Sigmoid colon (tissue), 7 donors: ENCODE results near the gene VEZF1. TPM values are rescaled to one million over a fixed set of nuclear protein-coding genes. Genes with fewer than 3 reads are reported as not detected.

Source experiments
- DNase-seq: peaks from one replicate; pipeline ENCODE4 v3.0.0-alpha.2; 2019
- H3K27ac ChIP-seq, 4 donors: fragments of 200-600 bp; sonication (generic); one replicate each; pipeline ENCODE4 v1.5.1; 2016 to 2019; ENCODE audit warnings: mild to moderate bottlenecking in 1 of 4
- H3K27me3 ChIP-seq, 3 donors: fragments of 200-600 bp; sonication (generic); one replicate each; pipeline ENCODE4 v1.5.1; 2019; ENCODE audit warnings: mild to moderate bottlenecking in 1 of 3
- H3K36me3 ChIP-seq, 4 donors: fragments of 200-600 bp; sonication (generic); one replicate each; pipeline ENCODE4 v1.5.1; 2016 to 2019
- H3K4me1 ChIP-seq, 4 donors: fragments of 200-600 bp; sonication (generic); one replicate each; pipeline ENCODE4 v1.5.1; 2017 to 2019
- H3K4me3 ChIP-seq, 4 donors: fragments of 200-600 bp; sonication (generic); one replicate each; pipeline ENCODE4 v1.5.1; 2017 to 2019; ENCODE audit warnings: mild to moderate bottlenecking in 2 of 4, moderate library complexity in 1 of 4
- H3K9me3 ChIP-seq, 4 donors: fragments of 200-600 bp in 3 of 4; sonication (generic) in 3 of 4; one replicate each; pipeline versions ENCODE4 v1.5.1 to v1.6.1; 2013 to 2019
- EP300 ChIP-seq, 4 donors: sonication (generic); formaldehyde crosslinking; IDR thresholded peaks; one replicate each; pipeline ENCODE4 v1.6.1; 2017; ENCODE audit warnings: antibody characterized with exemption in 4 of 4
- POLR2A ChIP-seq, 2 donors: fragments of 450-650 bp; IDR thresholded peaks; one replicate each; pipeline ENCODE4 v1.6.1; 2016; ENCODE audit warnings: antibody characterized with exemption in 2 of 2, mild to moderate bottlenecking in 2 of 2, moderate library complexity in 2 of 2
- POLR2AphosphoS5 ChIP-seq, 4 donors: sonication (generic); formaldehyde crosslinking; IDR thresholded peaks; one replicate each; pipeline ENCODE4 v1.6.1; 2017; ENCODE audit warnings: antibody characterized with exemption in 4 of 4
- WGBS, 2 donors: extraction: QIAGEN DNeasy Blood & Tissue Kit; methylation state at CpG; one replicate each; pipeline ENCODE4 v1.1.7; 2013; 5-methylcytosine and 5-hydroxymethylcytosine counted together
- intact Hi-C: fragments of 100-400 bp; cut with DNase I; formaldehyde crosslinking; loops from one replicate; pipeline ENCODE4 v1.15.1; 2023
- polyA plus RNA-seq, 3 donors: library from polyadenylated mRNA; stranded (reverse); fragments of 200-250 nt; gene quantifications; one replicate each; pipeline ENCODE4 v1.2.3, GENCODE V29; 2013
- total RNA-seq, 4 donors: library from RNA; depleted of rRNA; stranded (reverse); fragments of >200 nt; gene quantifications; one replicate each; pipeline ENCODE4 v1.1.0, GENCODE V29; 2016
- TF ChIP-seq, protein P1 (sequence below), 4 experiments: fragments of 450-650 bp in 3 of 4; fragments of 200-600 bp in 1 of 4; IDR thresholded peaks; one replicate each; pipeline ENCODE4 v1.5.1; 2016 to 2019; ENCODE audit warnings: antibody characterized with exemption in 4 of 4, mild to moderate bottlenecking in 3 of 4, moderate library complexity in 2 of 4
- donor health status: healthy with polysubstance abuse.
- donor health status: Bipolar disorder and iron deficiency.
- donor health status: healthy.

The VEZF1 gene
- total and polyA plus RNA-seq, 7 donors, result 17.8 to 120 (median 99.8) TPM

DNA sequence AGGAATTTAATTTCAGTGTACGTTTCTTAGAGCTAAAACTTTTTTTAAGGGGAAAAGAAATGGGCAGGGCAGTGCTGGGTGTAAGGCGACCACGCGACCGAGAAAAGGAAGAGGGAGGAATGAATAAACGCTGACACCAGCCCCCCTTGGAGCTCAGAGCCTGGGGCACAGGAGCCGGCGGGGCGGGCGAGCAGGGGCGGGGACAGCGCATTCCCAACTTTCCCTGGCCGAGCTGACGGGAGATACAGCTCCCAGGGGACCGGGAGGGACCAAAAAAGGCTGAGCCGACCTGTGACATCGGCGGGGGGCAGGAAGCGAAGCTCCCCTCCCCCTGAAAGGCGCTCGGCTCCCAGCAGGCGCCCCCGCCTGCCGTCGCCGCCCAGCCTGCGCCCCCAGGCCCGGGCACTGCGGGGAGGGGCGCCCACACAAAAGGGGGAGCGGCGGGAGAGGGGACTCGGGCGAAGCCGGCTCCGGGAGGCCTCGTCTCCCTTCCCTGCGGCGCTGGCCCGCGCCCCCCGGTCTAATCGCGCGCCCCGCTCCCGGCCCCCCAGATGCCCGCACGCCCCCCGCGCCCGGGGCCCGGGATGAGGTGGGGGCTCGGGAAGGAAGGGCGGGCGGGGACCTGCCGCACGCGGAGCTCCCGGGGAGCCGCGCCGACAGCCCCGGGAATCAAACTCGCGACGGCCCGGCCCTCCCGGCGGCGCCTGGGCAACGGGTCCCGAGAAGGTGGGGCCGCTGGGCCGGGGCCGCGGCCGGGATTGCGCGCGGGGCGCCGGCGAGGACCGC, 33.5 kb downstream of the VEZF1 start:
- no peak for TF ChIP-seq EP300 (IDR thresholded peaks at IDR 0.05)
- peak; percentile 51 to 86 (median 78) for TF ChIP-seq POLR2AphosphoS5 (IDR thresholded peaks at IDR 0.05)
- TF ChIP-seq POLR2A (IDR thresholded peaks at IDR 0.05), result peak in 1 of 2 donors; percentile 64
- DNase-seq, result peak; percentile 93
- intact Hi-C loops, result loop anchor here (2.0 to 5.0 kb wide), 3 partner anchors 42 to 94 kb away; no protein-coding TSS in a partner anchor
- H3K36me3 ChIP-seq, result no peaks in the 10 kb centered on the region
- 1 to 2% methylated on average over 85 of the region's 85 CpGs for WGBS, 2 donors
- H3K9me3 ChIP-seq, result no peaks in the 10 kb centered on the region
- no peaks in the 10 kb centered on the region for H3K27me3 ChIP-seq
- peak overlapping the region; percentile 97 to 100 (median 99) for H3K27ac ChIP-seq
- peak overlapping the region; percentile 70 to 96 (median 88) for H3K4me3 ChIP-seq
- H3K4me1 ChIP-seq, result peaks cover 0 to 61% (median 58%) of the 10 kb centered on the region in 4 donors

DNA sequence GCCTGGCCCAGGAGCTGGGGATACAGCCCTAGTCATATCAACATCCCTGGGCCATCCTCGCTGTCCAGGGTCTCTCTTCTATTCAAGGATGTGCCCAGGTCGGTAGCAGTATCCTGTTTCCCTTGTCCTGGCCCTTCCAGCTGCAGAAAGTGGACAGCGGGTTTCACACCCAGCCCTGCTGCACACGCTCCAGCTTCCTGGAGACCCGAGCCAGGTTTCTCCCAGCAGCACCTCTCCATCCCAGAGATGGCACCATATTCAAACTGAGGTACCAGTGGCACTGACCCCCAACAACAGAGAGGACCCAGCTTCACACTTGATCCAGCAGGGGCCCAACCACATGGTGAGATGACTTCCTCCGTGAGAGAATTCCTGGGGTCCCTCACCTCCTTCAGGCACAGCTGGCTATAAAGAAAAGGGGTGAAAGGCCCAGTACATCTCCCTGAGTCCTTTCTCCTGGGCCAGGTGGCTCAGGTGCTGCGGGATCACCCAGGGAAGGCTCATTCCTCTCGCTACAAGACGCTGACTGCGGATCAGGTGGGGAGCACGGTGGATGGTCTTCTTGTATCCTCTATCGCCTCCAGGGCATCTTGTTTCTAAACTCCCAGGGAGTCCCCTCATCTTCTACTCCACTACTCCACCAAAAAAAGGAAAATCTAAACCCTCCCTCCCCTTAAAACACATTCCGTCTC, 34.2 kb downstream of the VEZF1 start:
- intact Hi-C loops, result loop anchor here (2.0 to 5.0 kb wide), 3 partner anchors 42 to 93 kb away; no protein-coding TSS in a partner anchor
- peaks cover 0 to 69% (median 65%) of the 10 kb centered on the region in 4 donors for H3K4me1 ChIP-seq
- WGBS, 2 donors, result 81 to 82% methylated on average over 13 of the region's 13 CpGs
- H3K9me3 ChIP-seq, result no peaks in the 10 kb centered on the region
- no peak for TF ChIP-seq POLR2AphosphoS5 (IDR thresholded peaks at IDR 0.05)
- TF ChIP-seq EP300 (IDR thresholded peaks at IDR 0.05), result no peak
- TF ChIP-seq, protein P1, sequence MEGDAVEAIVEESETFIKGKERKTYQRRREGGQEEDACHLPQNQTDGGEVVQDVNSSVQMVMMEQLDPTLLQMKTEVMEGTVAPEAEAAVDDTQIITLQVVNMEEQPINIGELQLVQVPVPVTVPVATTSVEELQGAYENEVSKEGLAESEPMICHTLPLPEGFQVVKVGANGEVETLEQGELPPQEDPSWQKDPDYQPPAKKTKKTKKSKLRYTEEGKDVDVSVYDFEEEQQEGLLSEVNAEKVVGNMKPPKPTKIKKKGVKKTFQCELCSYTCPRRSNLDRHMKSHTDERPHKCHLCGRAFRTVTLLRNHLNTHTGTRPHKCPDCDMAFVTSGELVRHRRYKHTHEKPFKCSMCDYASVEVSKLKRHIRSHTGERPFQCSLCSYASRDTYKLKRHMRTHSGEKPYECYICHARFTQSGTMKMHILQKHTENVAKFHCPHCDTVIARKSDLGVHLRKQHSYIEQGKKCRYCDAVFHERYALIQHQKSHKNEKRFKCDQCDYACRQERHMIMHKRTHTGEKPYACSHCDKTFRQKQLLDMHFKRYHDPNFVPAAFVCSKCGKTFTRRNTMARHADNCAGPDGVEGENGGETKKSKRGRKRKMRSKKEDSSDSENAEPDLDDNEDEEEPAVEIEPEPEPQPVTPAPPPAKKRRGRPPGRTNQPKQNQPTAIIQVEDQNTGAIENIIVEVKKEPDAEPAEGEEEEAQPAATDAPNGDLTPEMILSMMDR (IDR thresholded peaks at IDR 0.05), result no peak
- no peak for TF ChIP-seq POLR2A (IDR thresholded peaks at IDR 0.05)
- H3K36me3 ChIP-seq, result no peaks in the 10 kb centered on the region
- no peaks in the 10 kb centered on the region for H3K27me3 ChIP-seq
- H3K4me3 ChIP-seq, result peak overlapping the region; percentile 70 to 96 (median 88)
- H3K27ac ChIP-seq, result peak overlapping the region; percentile 97 to 100 (median 99)
- DNase-seq, result peak; percentile 73

DNA sequence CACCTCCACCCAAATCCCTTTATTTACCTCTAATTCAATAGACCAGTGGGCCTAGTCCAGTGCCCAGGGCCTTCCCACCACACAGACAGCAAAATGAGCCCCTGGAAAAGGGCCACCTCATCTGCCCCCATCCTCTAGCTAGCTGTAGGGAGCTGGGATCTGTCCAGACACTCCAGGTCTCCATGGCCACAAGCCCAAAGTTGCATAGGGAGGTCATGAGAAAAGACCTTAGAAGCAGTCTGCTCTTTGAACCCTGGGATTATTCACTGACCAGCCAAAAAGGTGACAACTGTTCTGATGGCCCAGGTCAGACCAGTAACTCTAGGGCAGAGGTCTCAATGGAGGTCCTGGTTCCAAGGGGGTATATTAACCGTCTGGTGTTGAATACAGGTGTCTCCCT, 34.8 kb downstream of the VEZF1 start:
- no peaks in the 10 kb centered on the region for H3K9me3 ChIP-seq
- WGBS, 2 donors, result 94 to 96% methylated on average over 1 of the region's 1 CpG
- DNase-seq, result peak; percentile 65
- H3K4me3 ChIP-seq, result peak overlapping the region in 1 of 4 donors; percentile 96
- H3K27me3 ChIP-seq, result no peaks in the 10 kb centered on the region
- H3K36me3 ChIP-seq, result no peaks in the 10 kb centered on the region
- H3K4me1 ChIP-seq, result peaks cover 0 to 75% (median 71%) of the 10 kb centered on the region in 4 donors
- peak overlapping the region; percentile 97 to 100 (median 99) for H3K27ac ChIP-seq
- TF ChIP-seq, protein P1 (IDR thresholded peaks at IDR 0.05), result no peak
- TF ChIP-seq POLR2A (IDR thresholded peaks at IDR 0.05), result no peak
- no peak for TF ChIP-seq POLR2AphosphoS5 (IDR thresholded peaks at IDR 0.05)
- TF ChIP-seq EP300 (IDR thresholded peaks at IDR 0.05), result no peak
- intact Hi-C loops, result loop anchor here (5.0 kb wide), 1 partner anchor 41 kb away; no protein-coding TSS in a partner anchor

DNA sequence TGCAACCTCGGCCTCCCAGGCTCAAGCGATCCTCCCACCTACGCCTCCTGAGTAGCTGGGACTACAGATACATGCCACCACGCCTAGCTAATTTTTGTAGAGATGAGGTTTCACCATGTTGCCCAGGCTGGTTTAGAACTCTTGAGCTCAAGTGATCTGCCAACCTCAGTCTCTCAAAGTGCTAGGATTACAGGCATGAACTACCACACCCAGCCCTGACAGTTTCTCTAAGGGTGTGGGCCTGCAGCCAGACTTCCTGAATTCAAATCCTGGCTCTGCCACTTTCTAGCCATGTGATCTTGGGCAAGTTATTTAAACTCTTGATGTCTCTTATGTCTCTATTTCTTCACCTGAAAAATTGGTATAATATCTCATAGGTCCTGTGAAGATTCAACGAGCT, 38.4 kb downstream of the VEZF1 start:
- intact Hi-C loops, result loop anchor here (2.0 to 5.0 kb wide), 2 partner anchors 37 to 81 kb away; no protein-coding TSS in a partner anchor
- peak overlapping the region; percentile 97 to 100 (median 99) for H3K27ac ChIP-seq
- DNase-seq, result peak; percentile 80
- H3K27me3 ChIP-seq, result no peaks in the 10 kb centered on the region
- 83 to 88% methylated on average over 5 of the region's 5 CpGs for WGBS, 2 donors
- H3K4me3 ChIP-seq, result no peak overlapping the region
- no peaks in the 10 kb centered on the region for H3K36me3 ChIP-seq
- no peaks in the 10 kb centered on the region for H3K9me3 ChIP-seq
- TF ChIP-seq POLR2AphosphoS5 (IDR thresholded peaks at IDR 0.05) (no peak), EP300 (IDR thresholded peaks at IDR 0.05) (no peak), POLR2A (IDR thresholded peaks at IDR 0.05) (no peak)
- TF ChIP-seq, protein P1 (IDR thresholded peaks at IDR 0.05), result no peak
- peaks cover 0 to 95% (median 93%) of the 10 kb centered on the region in 4 donors for H3K4me1 ChIP-seq
